ENCODE data around the gene TENT4B. TPM values are rescaled to one million over a fixed set of nuclear protein-coding genes. Genes with fewer than 3 reads are reported as not detected.

TENT4B gene
- total RNA-seq, 3 donors from 2014 or later = 13.4 to 16.4 (median 13.6) TPM

GRCh38 chr16:50203681-50204080, 50.6 kb downstream of the TENT4B start:
- Histone ChIP-seq H3K27ac (peak overlapping the region; percentile 59 to 74), H3K36me3 (no peaks in the 10 kb centered on the region), H3K27me3 (no peaks in the 10 kb centered on the region), H3K4me3 (no peak overlapping the region), H3K9me3 (no peaks in the 10 kb centered on the region), H3K4me1 (peaks cover 0 to 8% of the 10 kb centered on the region in 2 donors)
- intact Hi-C loops (cut with DNase I; ENCODE audit: low total_unique reads) = no loop called here
- DNase-seq (ENCODE audit: low spot score in 2 of 2) = no peak
- TF ChIP-seq, protein P1, sequence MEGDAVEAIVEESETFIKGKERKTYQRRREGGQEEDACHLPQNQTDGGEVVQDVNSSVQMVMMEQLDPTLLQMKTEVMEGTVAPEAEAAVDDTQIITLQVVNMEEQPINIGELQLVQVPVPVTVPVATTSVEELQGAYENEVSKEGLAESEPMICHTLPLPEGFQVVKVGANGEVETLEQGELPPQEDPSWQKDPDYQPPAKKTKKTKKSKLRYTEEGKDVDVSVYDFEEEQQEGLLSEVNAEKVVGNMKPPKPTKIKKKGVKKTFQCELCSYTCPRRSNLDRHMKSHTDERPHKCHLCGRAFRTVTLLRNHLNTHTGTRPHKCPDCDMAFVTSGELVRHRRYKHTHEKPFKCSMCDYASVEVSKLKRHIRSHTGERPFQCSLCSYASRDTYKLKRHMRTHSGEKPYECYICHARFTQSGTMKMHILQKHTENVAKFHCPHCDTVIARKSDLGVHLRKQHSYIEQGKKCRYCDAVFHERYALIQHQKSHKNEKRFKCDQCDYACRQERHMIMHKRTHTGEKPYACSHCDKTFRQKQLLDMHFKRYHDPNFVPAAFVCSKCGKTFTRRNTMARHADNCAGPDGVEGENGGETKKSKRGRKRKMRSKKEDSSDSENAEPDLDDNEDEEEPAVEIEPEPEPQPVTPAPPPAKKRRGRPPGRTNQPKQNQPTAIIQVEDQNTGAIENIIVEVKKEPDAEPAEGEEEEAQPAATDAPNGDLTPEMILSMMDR (IDR thresholded peaks at IDR 0.05) = no peak
- TF ChIP-seq POLR2AphosphoS5 (IDR thresholded peaks at IDR 0.05) = no peak
- no peak for TF ChIP-seq POLR2A (IDR thresholded peaks at IDR 0.05)

DNA sequence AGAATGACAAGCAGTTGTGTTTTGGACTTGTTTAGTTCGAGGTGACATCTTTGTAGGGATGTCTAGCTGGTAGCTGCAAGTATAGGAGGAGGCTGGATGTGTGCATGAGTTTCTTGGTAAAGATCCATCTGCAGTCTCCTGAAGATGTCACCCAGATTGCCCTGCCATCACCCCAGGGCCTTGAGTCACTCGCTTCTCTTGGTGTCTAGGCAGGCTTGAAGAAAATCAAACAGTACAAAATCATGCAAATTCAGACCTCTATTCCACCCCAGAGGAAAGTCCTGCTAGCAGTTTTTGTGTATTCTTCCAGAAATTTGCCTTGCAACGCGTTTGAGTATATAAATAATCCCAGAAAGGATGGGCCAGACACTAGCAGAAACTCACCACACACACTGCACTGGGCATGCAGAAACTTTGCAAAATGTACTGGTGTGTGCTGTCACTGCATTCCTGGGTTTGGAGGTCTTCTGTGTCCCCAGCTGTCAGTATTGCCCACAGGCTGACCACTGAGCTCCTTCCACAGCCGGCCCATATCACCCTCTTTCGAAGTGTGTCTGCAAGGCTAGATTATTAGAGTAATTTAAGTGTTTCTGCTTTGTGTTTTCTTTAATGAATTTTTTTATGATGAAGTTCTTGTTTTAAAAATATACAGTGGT, 51.5 kb downstream of the TENT4B start:
- no peak for DNase-seq (ENCODE audit: low spot score in 2 of 2)
- peaks cover 0 to 8% of the 10 kb centered on the region in 2 donors for H3K4me1 ChIP-seq
- TF ChIP-seq, protein P1 (IDR thresholded peaks at IDR 0.05) = no peak
- TF ChIP-seq POLR2AphosphoS5 (IDR thresholded peaks at IDR 0.05) = no peak
- TF ChIP-seq POLR2A (IDR thresholded peaks at IDR 0.05) = no peak
- peak overlapping the region in 1 of 2 donors; percentile 74 for H3K27ac ChIP-seq
- no peak overlapping the region for H3K4me3 ChIP-seq
- H3K27me3 ChIP-seq = no peaks in the 10 kb centered on the region
- intact Hi-C loops (cut with DNase I; ENCODE audit: low total_unique reads) = no loop called here
- no peaks in the 10 kb centered on the region for H3K36me3 ChIP-seq
- no peaks in the 10 kb centered on the region for H3K9me3 ChIP-seq

DNA sequence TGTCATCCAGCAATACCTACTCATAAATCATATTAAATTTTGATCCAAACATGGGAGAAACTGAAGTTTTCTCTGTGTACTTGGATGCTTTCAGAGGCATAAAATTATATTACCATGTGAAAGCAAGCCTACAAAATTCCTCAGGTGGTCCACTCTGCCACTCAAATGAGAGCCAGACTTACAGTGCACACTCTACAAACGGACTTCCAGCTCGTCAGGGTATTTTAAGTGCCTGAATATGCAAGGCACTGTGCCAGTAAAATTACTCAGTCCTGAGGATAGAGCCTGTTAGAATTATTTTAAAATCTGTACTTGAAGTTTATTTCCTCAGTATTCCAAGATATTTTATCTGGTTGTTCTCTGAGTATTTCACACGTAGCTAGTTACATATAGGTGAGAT, 54.5 kb downstream of the TENT4B start:
- H3K27ac ChIP-seq = no peak overlapping the region
- peaks cover 0 to 16% of the 10 kb centered on the region in 2 donors for H3K4me1 ChIP-seq
- H3K36me3 ChIP-seq = no peaks in the 10 kb centered on the region

DNA sequence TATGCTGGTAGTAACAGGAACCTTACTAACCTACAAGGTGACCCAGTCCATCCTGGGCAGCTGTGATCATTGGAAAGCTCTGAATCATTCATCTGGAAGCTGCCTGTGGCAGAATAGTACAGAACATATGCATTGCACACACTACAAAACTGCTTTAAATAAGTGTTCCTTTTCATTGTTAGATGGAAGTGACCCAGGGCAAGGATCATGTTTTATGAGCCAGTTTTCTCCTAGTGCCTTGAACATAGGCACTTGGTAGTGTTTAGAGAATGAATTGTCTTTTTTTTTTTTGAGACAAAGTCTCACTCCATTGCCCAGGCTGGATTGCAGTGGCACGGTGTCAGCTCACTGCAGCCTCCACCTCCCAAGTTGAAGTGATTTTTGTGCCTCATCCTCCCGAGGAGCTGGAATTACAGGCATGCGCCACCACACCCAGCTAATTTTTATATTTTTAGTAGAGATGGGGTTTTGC, 55.4 kb downstream of the TENT4B start:
- Histone ChIP-seq H3K4me1 (peaks cover 0 to 12% of the 10 kb centered on the region in 2 donors), H3K9me3 (no peaks in the 10 kb centered on the region), H3K27me3 (no peaks in the 10 kb centered on the region), H3K27ac (no peak overlapping the region), H3K36me3 (no peaks in the 10 kb centered on the region), H3K4me3 (no peak overlapping the region)
- intact Hi-C loops (cut with DNase I; ENCODE audit: low total_unique reads) = no loop called here
- DNase-seq (ENCODE audit: low spot score in 2 of 2) = no peak
- TF ChIP-seq, protein P1 (IDR thresholded peaks at IDR 0.05) = no peak
- no peak for TF ChIP-seq POLR2A (IDR thresholded peaks at IDR 0.05)
- TF ChIP-seq POLR2AphosphoS5 (IDR thresholded peaks at IDR 0.05) = no peak

More for the DNA sequence above, 54.5 kb downstream of the TENT4B start:
- H3K9me3 ChIP-seq = no peaks in the 10 kb centered on the region
- intact Hi-C loops (cut with DNase I; ENCODE audit: low total_unique reads) = no loop called here
- H3K27me3 ChIP-seq = no peaks in the 10 kb centered on the region
- no peak for DNase-seq (ENCODE audit: low spot score in 2 of 2)
- TF ChIP-seq, protein P1 (IDR thresholded peaks at IDR 0.05) = no peak
- TF ChIP-seq POLR2A (IDR thresholded peaks at IDR 0.05) (no peak), POLR2AphosphoS5 (IDR thresholded peaks at IDR 0.05) (no peak)
- no peak overlapping the region for H3K4me3 ChIP-seq

- TF ChIP-seq, protein P1 (IDR thresholded peaks at IDR 0.05) = no peak
- TF ChIP-seq POLR2A (IDR thresholded peaks at IDR 0.05) = no peak
- no peak for TF ChIP-seq POLR2AphosphoS5 (IDR thresholded peaks at IDR 0.05)
- intact Hi-C loops (cut with DNase I; ENCODE audit: low total_unique reads) = no loop called here
- Histone ChIP-seq H3K4me3 (no peak overlapping the region), H3K36me3 (no peaks in the 10 kb centered on the region), H3K27me3 (no peaks in the 10 kb centered on the region), H3K4me1 (peaks cover 0 to 8% of the 10 kb centered on the region in 2 donors), H3K27ac (no peak overlapping the region), H3K9me3 (no peaks in the 10 kb centered on the region)
- DNase-seq (ENCODE audit: low spot score in 2 of 2) = no peak
Observed at GRCh38 chr16:50209546-50210265, 56.6 kb downstream of the TENT4B start.

All from breast epithelium (tissue), 4 donors.